ENCODE results near the gene VSTM4. TPM values are rescaled to one million over a fixed set of nuclear protein-coding genes. Genes with fewer than 3 reads are reported as not detected.

Gene VSTM4
- total RNA-seq, 1 experiment from 2014 or later: 0.07 TPM

- H3K4me3 ChIP-seq (replicated peaks in 1 of 2; ENCODE audit: low read depth in 1 of 2, low read length in 2 of 2): no peak overlapping the region
- H3K4me2 ChIP-seq (ENCODE audit: low read length): no peak overlapping the region
- no peaks in the 10 kb centered on the region for H3K9me3 ChIP-seq (ENCODE audit: control insufficient read depth in 1 of 2, insufficient read depth in 1 of 2, low read depth in 1 of 2, low read length in 2 of 2)
- peaks cover 36% of the 10 kb centered on the region; the same call in 1 of the 2 replicates for H3K27me3 ChIP-seq (ENCODE audit: insufficient read depth, low read length)
- H3K4me1 ChIP-seq (ENCODE audit: control insufficient read depth in 1 of 2, insufficient read depth in 2 of 2, low read length in 2 of 2): no peaks in the 10 kb centered on the region
- no peaks in the 10 kb centered on the region for H3K79me2 ChIP-seq (ENCODE audit: insufficient read depth, low read length)
- no peak for TF ChIP-seq RAD21 (IDR thresholded peaks at IDR 0.05; ENCODE audit: low read depth)
- no peak for TF ChIP-seq CTCF (IDR thresholded peaks at IDR 0.05 in 2 of 3, conservative IDR thresholded peaks at IDR 0.05 in 1 of 3; ENCODE audit: borderline replicate concordance in 1 of 3, insufficient read depth in 1 of 3, low read depth in 2 of 3, low read length in 2 of 3)
- TF ChIP-seq, protein P1, sequence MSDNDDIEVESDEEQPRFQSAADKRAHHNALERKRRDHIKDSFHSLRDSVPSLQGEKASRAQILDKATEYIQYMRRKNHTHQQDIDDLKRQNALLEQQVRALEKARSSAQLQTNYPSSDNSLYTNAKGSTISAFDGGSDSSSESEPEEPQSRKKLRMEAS (IDR thresholded peaks at IDR 0.05): no peak
- ChIA-PET RAD21 (ENCODE audit: low non-redundant PET in 1 of 2, low total read pairs in 2 of 2, uncharacterized antibody in 2 of 2, unreplicated experiment in 2 of 2) (no interaction called here), CTCF (no interaction called here), POLR2A (no interaction called here)
- no peak overlapping the region for H3K27ac ChIP-seq (ENCODE audit: low read depth, low read length)
- H3K9ac ChIP-seq (ENCODE audit: low read length): no peak overlapping the region
- no peak overlapping the region for H2AFZ ChIP-seq (ENCODE audit: low read depth, low read length, poor library complexity, severe bottlenecking)
- H4K20me1 ChIP-seq (ENCODE audit: insufficient read depth): no peaks in the 10 kb centered on the region
- H3K36me3 ChIP-seq (ENCODE audit: control insufficient read depth in 1 of 2, insufficient read depth in 2 of 2, low read length in 2 of 2): no peaks in the 10 kb centered on the region
- intact Hi-C loops (cut with micrococcal nuclease): no loop called here
- DNase-seq (ENCODE audit: low read depth, low spot score): no peak
- H3K9me2 ChIP-seq (ENCODE audit: insufficient read depth): no peaks in the 10 kb centered on the region
- no TSS peak for BruUV-seq (replicated peaks)
- ATAC-seq: no peak
These were observed 147.3 kb downstream of the VSTM4 start for GRCh38 chr10:48968036-48968435.

- DNase-seq (ENCODE audit: low read depth, low spot score) (no peak), ATAC-seq (no peak)
- Histone ChIP-seq H2AFZ (ENCODE audit: low read depth, low read length, poor library complexity, severe bottlenecking) (no peak overlapping the region), H3K9me3 (ENCODE audit: control insufficient read depth in 1 of 2, insufficient read depth in 1 of 2, low read depth in 1 of 2, low read length in 2 of 2) (no peaks in the 10 kb centered on the region), H3K36me3 (ENCODE audit: control insufficient read depth in 1 of 2, insufficient read depth in 2 of 2, low read length in 2 of 2) (no peaks in the 10 kb centered on the region), H3K4me3 (replicated peaks in 1 of 2; ENCODE audit: low read depth in 1 of 2, low read length in 2 of 2) (no peak overlapping the region), H3K4me2 (ENCODE audit: low read length) (no peak overlapping the region), H3K9ac (ENCODE audit: low read length) (no peak overlapping the region), H3K4me1 (ENCODE audit: control insufficient read depth in 1 of 2, insufficient read depth in 2 of 2, low read length in 2 of 2) (no peaks in the 10 kb centered on the region), H3K9me2 (ENCODE audit: insufficient read depth) (no peaks in the 10 kb centered on the region), H3K79me2 (ENCODE audit: insufficient read depth, low read length) (no peaks in the 10 kb centered on the region), H3K27me3 (ENCODE audit: insufficient read depth, low read length) (peaks cover 48% of the 10 kb centered on the region), H4K20me1 (ENCODE audit: insufficient read depth) (no peaks in the 10 kb centered on the region), H3K27ac (ENCODE audit: low read depth, low read length) (no peak overlapping the region)
- CTCF ChIA-PET: no interaction called here
- POLR2A ChIA-PET: no interaction called here
- RAD21 ChIA-PET (ENCODE audit: low non-redundant PET in 1 of 2, low total read pairs in 2 of 2, uncharacterized antibody in 2 of 2, unreplicated experiment in 2 of 2): interaction anchor here in 1 of 2 experiments (0.5 kb wide), 1 partner anchor 228 kb away, joined by 3 read pairs; no protein-coding TSS in a partner anchor
- TF ChIP-seq SP1 (IDR thresholded peaks at IDR 0.05; ENCODE audit: low read depth) (no peak), EGR1 (IDR thresholded peaks at IDR 0.05; ENCODE audit: low read depth) (no peak), TCF7L2 (IDR thresholded peaks at IDR 0.05; ENCODE audit: borderline replicate concordance, extremely low read depth, insufficient read depth, insufficient read length) (no peak), CBX3 (IDR thresholded peaks at IDR 0.05; ENCODE audit: low read depth) (no peak), ZNF274 (IDR thresholded peaks at IDR 0.05; ENCODE audit: low read depth, low read length) (no peak)
- TF ChIP-seq, protein P2, sequence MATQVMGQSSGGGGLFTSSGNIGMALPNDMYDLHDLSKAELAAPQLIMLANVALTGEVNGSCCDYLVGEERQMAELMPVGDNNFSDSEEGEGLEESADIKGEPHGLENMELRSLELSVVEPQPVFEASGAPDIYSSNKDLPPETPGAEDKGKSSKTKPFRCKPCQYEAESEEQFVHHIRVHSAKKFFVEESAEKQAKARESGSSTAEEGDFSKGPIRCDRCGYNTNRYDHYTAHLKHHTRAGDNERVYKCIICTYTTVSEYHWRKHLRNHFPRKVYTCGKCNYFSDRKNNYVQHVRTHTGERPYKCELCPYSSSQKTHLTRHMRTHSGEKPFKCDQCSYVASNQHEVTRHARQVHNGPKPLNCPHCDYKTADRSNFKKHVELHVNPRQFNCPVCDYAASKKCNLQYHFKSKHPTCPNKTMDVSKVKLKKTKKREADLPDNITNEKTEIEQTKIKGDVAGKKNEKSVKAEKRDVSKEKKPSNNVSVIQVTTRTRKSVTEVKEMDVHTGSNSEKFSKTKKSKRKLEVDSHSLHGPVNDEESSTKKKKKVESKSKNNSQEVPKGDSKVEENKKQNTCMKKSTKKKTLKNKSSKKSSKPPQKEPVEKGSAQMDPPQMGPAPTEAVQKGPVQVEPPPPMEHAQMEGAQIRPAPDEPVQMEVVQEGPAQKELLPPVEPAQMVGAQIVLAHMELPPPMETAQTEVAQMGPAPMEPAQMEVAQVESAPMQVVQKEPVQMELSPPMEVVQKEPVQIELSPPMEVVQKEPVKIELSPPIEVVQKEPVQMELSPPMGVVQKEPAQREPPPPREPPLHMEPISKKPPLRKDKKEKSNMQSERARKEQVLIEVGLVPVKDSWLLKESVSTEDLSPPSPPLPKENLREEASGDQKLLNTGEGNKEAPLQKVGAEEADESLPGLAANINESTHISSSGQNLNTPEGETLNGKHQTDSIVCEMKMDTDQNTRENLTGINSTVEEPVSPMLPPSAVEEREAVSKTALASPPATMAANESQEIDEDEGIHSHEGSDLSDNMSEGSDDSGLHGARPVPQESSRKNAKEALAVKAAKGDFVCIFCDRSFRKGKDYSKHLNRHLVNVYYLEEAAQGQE (IDR thresholded peaks at IDR 0.05; ENCODE audit: low read depth): no peak
- no TSS peak for BruUV-seq (replicated peaks)
- intact Hi-C loops (cut with micrococcal nuclease): no loop called here
These were observed 149.9 kb downstream of the VSTM4 start for GRCh38 chr10:48965460-48965859.
